ENCODE measurements around the gene CHN2. TPM values are rescaled to one million over a fixed set of nuclear protein-coding genes. Genes with fewer than 3 reads are reported as not detected.

The CHN2 gene
- polyA plus RNA-seq, 1 of the 3 experiments (the other 2 are of a cell fraction) = 0.02 TPM

GRCh38 chr7:29147821-29148220 is 46.8 kb upstream of the CHN2 start:
- no peak for TF ChIP-seq IRF3 (IDR thresholded peaks at IDR 0.05; ENCODE audit: low read depth, low read length)
- TF ChIP-seq ZBTB33 (IDR thresholded peaks at IDR 0.05; ENCODE audit: borderline replicate concordance, low read depth) = no peak
- no peak for TF ChIP-seq RCOR1 (IDR thresholded peaks at IDR 0.05; ENCODE audit: low read length)
- no peak for TF ChIP-seq SMC3 (IDR thresholded peaks at IDR 0.05; ENCODE audit: low read depth, low read length)
- TF ChIP-seq MAX (IDR thresholded peaks at IDR 0.05; ENCODE audit: low read depth) = no peak
- TF ChIP-seq EZH2phosphoT487 (IDR thresholded peaks at IDR 0.05; ENCODE audit: borderline replicate concordance, low read depth) = no peak
- TF ChIP-seq TEAD4 (IDR thresholded peaks at IDR 0.05; ENCODE audit: borderline replicate concordance, insufficient read depth) = no peak
- TF ChIP-seq NRF1 (IDR thresholded peaks at IDR 0.05; ENCODE audit: low read depth, low read length) = no peak
- no peak for TF ChIP-seq RAD21 (IDR thresholded peaks at IDR 0.05; ENCODE audit: low read length)
- TF ChIP-seq USF2 (IDR thresholded peaks at IDR 0.05; ENCODE audit: borderline replicate concordance, low read depth, low read length) = no peak
- TF ChIP-seq YY1 (IDR thresholded peaks at IDR 0.05; ENCODE audit: low read depth) = no peak
- no peak for TF ChIP-seq ELF1 (IDR thresholded peaks at IDR 0.05)
- no peak for TF ChIP-seq EP300 (IDR thresholded peaks at IDR 0.05; ENCODE audit: borderline replicate concordance in 1 of 2, low read depth in 1 of 2, low read length in 1 of 2)
- no peak for TF ChIP-seq GATA2 (CRISPR knock-in tag; IDR thresholded peaks at IDR 0.05)
- no peak for TF ChIP-seq RXRA (IDR thresholded peaks at IDR 0.05; ENCODE audit: borderline replicate concordance, low read depth)
- TF ChIP-seq MEF2A (IDR thresholded peaks at IDR 0.05; ENCODE audit: borderline replicate concordance, low read depth) = no peak
- TF ChIP-seq MXI1 (IDR thresholded peaks at IDR 0.05; ENCODE audit: low read depth, low read length) = no peak
- TF ChIP-seq PBX3 (IDR thresholded peaks at IDR 0.05) = no peak
- TF ChIP-seq FOXJ3 (CRISPR knock-in tag; IDR thresholded peaks at IDR 0.05) = no peak
- Histone ChIP-seq H3K9me2 (no peaks in the 10 kb centered on the region), H3K4me2 (no peak overlapping the region), H3K9ac (no peak overlapping the region), H3K4me3 (ENCODE audit: low read depth in 2 of 2, low read length in 1 of 2) (no peak overlapping the region), H3K79me2 (ENCODE audit: insufficient read depth) (no peaks in the 10 kb centered on the region), H2AFZ (ENCODE audit: low read depth) (no peak overlapping the region), H3K9me3 (no peaks in the 10 kb centered on the region), H3K27me3 (ENCODE audit: insufficient read depth) (peaks cover 27% of the 10 kb centered on the region), H3K36me3 (replicated peaks in 1 of 2; ENCODE audit: control insufficient read depth in 1 of 2, insufficient read depth in 2 of 2, low read length in 1 of 2) (no peaks in the 10 kb centered on the region), H3F3A (replicated peaks; ENCODE audit: insufficient read depth) (no peaks in the 10 kb centered on the region), H3K4me1 (ENCODE audit: control insufficient read depth in 1 of 2, insufficient read depth in 2 of 2, low read depth in 1 of 2, low read length in 1 of 2) (peaks cover 0 to 11% of the 10 kb centered on the region in 2 experiments; a peak in 1 of 4 replicates), H3K27ac (ENCODE audit: low read depth in 2 of 2, low read length in 1 of 2) (no peak overlapping the region), H4K20me1 (ENCODE audit: insufficient read depth) (no peaks in the 10 kb centered on the region)
- DNase-seq = no peak
- ChIA-PET CTCF (interaction anchor here (0.9 to 3.4 kb wide), 7 partner anchors 9 to 226 kb away, joined by 3 to 16 read pairs (median 6); no protein-coding TSS in a partner anchor), POLR2A (no interaction called here)
- WGBS (ENCODE audit: low lambda C conversion rate) = 42% methylated on average over 4 of the region's 4 CpGs
